ENCODE data around the gene LRRTM4.
"Not testable (repeated sequence)": the region's sequence is repeated elsewhere in the genome, so short reads cannot be mapped to it uniquely, and the experiment has no call there.

LRRTM4 gene

GRCh38 chr2:77046339-77046738 lies 475.8 kb downstream of the LRRTM4 start:
- DNase-seq, result no peak

- DNase-seq, result not testable (repeated sequence)
Measured at GRCh38 chr2:77045456-77045855, 476.7 kb downstream of the LRRTM4 start.

GRCh38 chr2:77034445-77034844 lies 487.7 kb downstream of the LRRTM4 start:
- DNase-seq, result no peak

GRCh38 chr2:77029237-77029636 lies 492.9 kb downstream of the LRRTM4 start:
- DNase-seq, result not testable (repeated sequence)

GRCh38 chr2:77028032-77028600 lies 494.1 kb downstream of the LRRTM4 start:
- DNase-seq, result no peak

- no peak for DNase-seq
Measured at GRCh38 chr2:77025714-77026113, 496.5 kb downstream of the LRRTM4 start.

GRCh38 chr2:77021161-77021560 lies 501.0 kb downstream of the LRRTM4 start:
- DNase-seq, result no peak

- no peak for DNase-seq
Measured at GRCh38 chr2:77018219-77018618, 504.0 kb downstream of the LRRTM4 start.

GRCh38 chr2:77017355-77017745 lies 504.8 kb downstream of the LRRTM4 start:
- no peak for DNase-seq

GRCh38 chr2:77016443-77017354 lies 505.5 kb downstream of the LRRTM4 start:
- DNase-seq, result no peak

- no peak for DNase-seq
Measured at GRCh38 chr2:77013953-77014352, 508.2 kb downstream of the LRRTM4 start.

- DNase-seq, result no peak
Measured at GRCh38 chr2:77013457-77013856, 508.7 kb downstream of the LRRTM4 start.

- DNase-seq, result no peak
Measured at GRCh38 chr2:77009307-77009706, 512.9 kb downstream of the LRRTM4 start.

- no peak for DNase-seq
Measured at GRCh38 chr2:77008853-77009252, 513.3 kb downstream of the LRRTM4 start.

- no peak for DNase-seq
Measured at GRCh38 chr2:77007686-77008085, 514.5 kb downstream of the LRRTM4 start.

GRCh38 chr2:77005522-77005921 lies 516.7 kb downstream of the LRRTM4 start:
- DNase-seq, result no peak

- DNase-seq, result no peak
Measured at GRCh38 chr2:77001895-77002294, 520.3 kb downstream of the LRRTM4 start.

- no peak for DNase-seq
Measured at GRCh38 chr2:76998704-76999103, 523.5 kb downstream of the LRRTM4 start.

- no peak for DNase-seq
Measured at GRCh38 chr2:76998152-76998551, 524.0 kb downstream of the LRRTM4 start.

GRCh38 chr2:76997296-76997695 lies 524.9 kb downstream of the LRRTM4 start:
- no peak for DNase-seq

- DNase-seq, result no peak
Measured at GRCh38 chr2:76985387-76986136, 536.6 kb downstream of the LRRTM4 start.

- DNase-seq, result no peak
Measured at GRCh38 chr2:76984359-76984758, 537.8 kb downstream of the LRRTM4 start.

- no peak for DNase-seq
Measured at GRCh38 chr2:76980067-76980787, 541.9 kb downstream of the LRRTM4 start.

All from inflammatory macrophage treated with lipopolysaccharide for 4 hours (primary cell).